Activated naive CD8-positive, alpha-beta T cell treated with anti-CD3 and anti-CD28 coated beads, Interleukin-2, amount 10 ng/mL, durations not matched to agents 7 days and 5 days (primary cell): ENCODE results near the gene AKR1A1. TPM values are rescaled to one million over a fixed set of nuclear protein-coding genes. Genes with fewer than 3 reads are reported as not detected.

Source experiments
- ATAC-seq: fragments of 150-1000 bp; cut with Tn5 transposase; one replicate; pipeline ENCODE4 v1.10.0; 2021; ENCODE audit warnings: low read depth, moderate library complexity
- POLR2A ChIA-PET: fragments of 350-600 bp; sonication (Branson Sonifier 250); formaldehyde crosslinking; loops from one replicate; lab custom pipeline; 2021; ENCODE audit warnings: antibody characterized with exemption; lab: Charles Lee
- DNase-seq: peaks from one replicate; pipeline ENCODE4 v3.0.0; 2021
- H3K27ac Mint-ChIP-seq: one replicate; pipeline ENCODE4 v1.8.0; 2022; ENCODE audit warnings: mild to moderate bottlenecking, mixed read lengths
- H3K27me3 Mint-ChIP-seq: one replicate; pipeline ENCODE4 v1.8.0; 2022; ENCODE audit warnings: mild to moderate bottlenecking, moderate library complexity, mixed read lengths
- H3K36me3 Mint-ChIP-seq: one replicate; pipeline ENCODE4 v1.8.0; 2021; ENCODE audit warnings: mild to moderate bottlenecking, mixed read lengths
- H3K4me1 Mint-ChIP-seq: one replicate; pipeline ENCODE4 v1.8.0; 2021; ENCODE audit warnings: mixed read lengths
- H3K4me3 Mint-ChIP-seq: one replicate; pipeline ENCODE4 v1.8.0; 2022; ENCODE audit warnings: mild to moderate bottlenecking, moderate library complexity, mixed read lengths
- H3K9me3 Mint-ChIP-seq: one replicate; pipeline ENCODE4 v1.8.0; 2021; ENCODE audit warnings: mixed read lengths
- total RNA-seq, 2 experiments: library from RNA; stranded (reverse); gene quantifications; one replicate each; pipeline ENCODE4 v1.2.3, GENCODE V29; 2021

AKR1A1 gene
- total RNA-seq, 2 experiments from 2014 or later = 102 to 116 TPM

GRCh38 chr1:45563843-45564242 is 13.2 kb downstream of the AKR1A1 start:
- Mint-ChIP-seq H3K4me3 (no peak overlapping the region), H3K9me3 (no peaks in the 10 kb centered on the region), H3K4me1 (peaks cover 4% of the 10 kb centered on the region), H3K27ac (no peak overlapping the region), H3K36me3 (peaks cover 38% of the 10 kb centered on the region), H3K27me3 (no peaks in the 10 kb centered on the region)
- DNase-seq (no peak), ATAC-seq (no peak)
- POLR2A ChIA-PET = interaction anchor here (1.2 to 1.7 kb wide), 2 partner anchors 13 to 42 kb away, joined by 4 to 5 read pairs; partner anchors contain the start of genes AKR1A1 and PRDX1

GRCh38 chr1:45566722-45567121 is 16.1 kb downstream of the AKR1A1 start:
- Mint-ChIP-seq H3K27ac (no peak overlapping the region), H3K4me3 (no peak overlapping the region), H3K4me1 (peaks cover 1% of the 10 kb centered on the region), H3K9me3 (no peaks in the 10 kb centered on the region), H3K27me3 (no peaks in the 10 kb centered on the region), H3K36me3 (peaks cover 32% of the 10 kb centered on the region)
- no peak for ATAC-seq
- DNase-seq = no peak
- POLR2A ChIA-PET = interaction anchor here (1.9 to 3.3 kb wide), 2 partner anchors 46 to 54 kb away, joined by 12 to 16 read pairs; partner anchors contain the start of gene PRDX1

GRCh38 chr1:45567911-45568310 is 17.3 kb downstream of the AKR1A1 start:
- POLR2A ChIA-PET = interaction anchor here (1.5 to 3.8 kb wide), 3 partner anchors 37 to 56 kb away, joined by 3 to 20 read pairs (median 16); partner anchors contain the start of gene PRDX1
- H3K27me3 Mint-ChIP-seq = no peaks in the 10 kb centered on the region
- H3K9me3 Mint-ChIP-seq = no peaks in the 10 kb centered on the region
- ATAC-seq = no peak
- peaks cover 26% of the 10 kb centered on the region for H3K36me3 Mint-ChIP-seq
- H3K4me1 Mint-ChIP-seq = peaks cover 2% of the 10 kb centered on the region
- H3K27ac Mint-ChIP-seq = peak overlapping the region; percentile 3
- DNase-seq = no peak
- H3K4me3 Mint-ChIP-seq = no peak overlapping the region

GRCh38 chr1:45568421-45568820 is 17.8 kb downstream of the AKR1A1 start:
- Mint-ChIP-seq H3K27me3 (no peaks in the 10 kb centered on the region), H3K9me3 (no peaks in the 10 kb centered on the region), H3K4me3 (no peak overlapping the region), H3K36me3 (peaks cover 22% of the 10 kb centered on the region), H3K4me1 (peaks cover 2% of the 10 kb centered on the region), H3K27ac (peak overlapping the region; percentile 3)
- POLR2A ChIA-PET = interaction anchor here (0.7 to 3.8 kb wide), 6 partner anchors 18 to 56 kb away, joined by 3 to 20 read pairs (median 10); partner anchors contain the start of genes AKR1A1 and PRDX1
- DNase-seq (no peak), ATAC-seq (no peak)

- peaks cover 2% of the 10 kb centered on the region for H3K4me1 Mint-ChIP-seq
- H3K9me3 Mint-ChIP-seq = no peaks in the 10 kb centered on the region
- ATAC-seq = no peak
- POLR2A ChIA-PET = interaction anchor here (1.5 to 3.8 kb wide), 5 partner anchors 19 to 57 kb away, joined by 3 to 20 read pairs (median 10); partner anchors contain the start of genes AKR1A1 and PRDX1
- H3K27ac Mint-ChIP-seq = no peak overlapping the region
- no peaks in the 10 kb centered on the region for H3K27me3 Mint-ChIP-seq
- DNase-seq = no peak
- H3K36me3 Mint-ChIP-seq = peaks cover 16% of the 10 kb centered on the region
- H3K4me3 Mint-ChIP-seq = no peak overlapping the region
Observed at GRCh38 chr1:45569571-45569961, 18.9 kb downstream of the AKR1A1 start.

- DNase-seq (peak; percentile 63), ATAC-seq (peak; percentile 79)
- Mint-ChIP-seq H3K9me3 (no peaks in the 10 kb centered on the region), H3K27ac (no peak overlapping the region), H3K36me3 (peaks cover 16% of the 10 kb centered on the region), H3K27me3 (no peaks in the 10 kb centered on the region), H3K4me1 (peaks cover 2% of the 10 kb centered on the region), H3K4me3 (no peak overlapping the region)
- POLR2A ChIA-PET = interaction anchor here (1.1 to 3.8 kb wide), 5 partner anchors 19 to 58 kb away, joined by 6 to 20 read pairs (median 10); partner anchors contain the start of genes AKR1A1 and PRDX1
Observed at GRCh38 chr1:45569962-45570581, 19.4 kb downstream of the AKR1A1 start.

- H3K36me3 Mint-ChIP-seq = peaks cover 16% of the 10 kb centered on the region
- no peak for ATAC-seq
- H3K27me3 Mint-ChIP-seq = no peaks in the 10 kb centered on the region
- no peak overlapping the region for H3K27ac Mint-ChIP-seq
- POLR2A ChIA-PET = interaction anchor here (1.1 to 3.8 kb wide), 2 partner anchors 50 to 58 kb away, joined by 6 to 20 read pairs; partner anchors contain the start of gene PRDX1
- H3K4me1 Mint-ChIP-seq = peaks cover 2% of the 10 kb centered on the region
- H3K9me3 Mint-ChIP-seq = no peaks in the 10 kb centered on the region
- DNase-seq = no peak
- no peak overlapping the region for H3K4me3 Mint-ChIP-seq
Observed at GRCh38 chr1:45570631-45571030, 20.0 kb downstream of the AKR1A1 start.

GRCh38 chr1:45573231-45573804 is 22.7 kb downstream of the AKR1A1 start:
- peaks cover 2% of the 10 kb centered on the region for H3K4me1 Mint-ChIP-seq
- H3K27me3 Mint-ChIP-seq = no peaks in the 10 kb centered on the region
- peaks cover 7% of the 10 kb centered on the region for H3K36me3 Mint-ChIP-seq
- ATAC-seq = no peak
- H3K27ac Mint-ChIP-seq = no peak overlapping the region
- H3K4me3 Mint-ChIP-seq = no peak overlapping the region
- POLR2A ChIA-PET = no interaction called here
- DNase-seq = no peak
- H3K9me3 Mint-ChIP-seq = no peaks in the 10 kb centered on the region

- Mint-ChIP-seq H3K9me3 (no peaks in the 10 kb centered on the region), H3K27me3 (no peaks in the 10 kb centered on the region), H3K4me1 (peaks cover 2% of the 10 kb centered on the region), H3K4me3 (no peak overlapping the region), H3K27ac (no peak overlapping the region), H3K36me3 (peaks cover 5% of the 10 kb centered on the region)
- ATAC-seq (no peak), DNase-seq (no peak)
- POLR2A ChIA-PET = interaction anchor here (0.6 kb wide), 1 partner anchor 48 kb away, joined by 4 read pairs; no protein-coding TSS in a partner anchor
Observed at GRCh38 chr1:45574105-45574626, 23.5 kb downstream of the AKR1A1 start.

- Mint-ChIP-seq H3K27me3 (no peaks in the 10 kb centered on the region), H3K36me3 (peaks cover 7% of the 10 kb centered on the region), H3K4me3 (peak overlapping the region; percentile 93), H3K9me3 (no peaks in the 10 kb centered on the region), H3K4me1 (peaks cover 23% of the 10 kb centered on the region), H3K27ac (peak overlapping the region; percentile 100)
- POLR2A ChIA-PET = interaction anchor here (0.5 to 4.6 kb wide), 12 partner anchors 29 to 594 kb away, joined by 3 to 36 read pairs (median 6); partner anchors contain the start of genes AKR1A1, CCDC163, GPBP1L1 and HECTD3
- peak; percentile 90 for DNase-seq
- ATAC-seq = peak; percentile 75
Observed at GRCh38 chr1:45583264-45583665, 32.6 kb downstream of the AKR1A1 start.

GRCh38 chr1:45583666-45584350 is 33.2 kb downstream of the AKR1A1 start, which contains the start of gene NASP:
Gene NASP, plus strand, starts transcription at chr1:45584041. Its CDS starts 106 bp downstream, at chr1:45584147.
- peaks cover 23% of the 10 kb centered on the region for H3K4me1 Mint-ChIP-seq
- no peaks in the 10 kb centered on the region for H3K9me3 Mint-ChIP-seq
- peak; percentile 48 for ATAC-seq
- peak within 1 kb of the TSS; percentile 100 for H3K27ac Mint-ChIP-seq
- POLR2A ChIA-PET = interaction anchor here (0.5 to 4.6 kb wide), 20 partner anchors 29 to 909 kb away, joined by 3 to 36 read pairs (median 4); partner anchors contain the start of genes AKR1A1, ARMH1, CCDC163 and GPBP1L1
- peak within 1 kb of the TSS; percentile 93 for H3K4me3 Mint-ChIP-seq
- peak; percentile 96 for DNase-seq
- H3K36me3 Mint-ChIP-seq = peaks cover 7% of the 10 kb centered on the region
- no peaks in the 10 kb centered on the region for H3K27me3 Mint-ChIP-seq

GRCh38 chr1:45584351-45585109 is 33.9 kb downstream of the AKR1A1 start:
- ATAC-seq (peak; percentile 46), DNase-seq (peak; percentile 93)
- peaks cover 7% of the 10 kb centered on the region for H3K36me3 Mint-ChIP-seq
- H3K4me1 Mint-ChIP-seq = peaks cover 25% of the 10 kb centered on the region
- POLR2A ChIA-PET = interaction anchor here (0.7 to 4.6 kb wide), 18 partner anchors 30 to 910 kb away, joined by 3 to 36 read pairs (median 4); partner anchors contain the start of genes AKR1A1, ARMH1, CCDC163 and GPBP1L1
- no peaks in the 10 kb centered on the region for H3K9me3 Mint-ChIP-seq
- peak overlapping the region; percentile 93 for H3K4me3 Mint-ChIP-seq
- peak overlapping the region; percentile 100 for H3K27ac Mint-ChIP-seq
- no peaks in the 10 kb centered on the region for H3K27me3 Mint-ChIP-seq
